G401.6 (cell line): ENCODE data around the gene RDH11.
A peak's percentile ranks its signal among the peaks of the same experiment; 100 is the strongest.
"Not testable (repeated sequence)": the region's sequence is repeated elsewhere in the genome, so short reads cannot be mapped to it uniquely, and the experiment has no call there.

Source experiments
- FAIRE-seq: peaks from 2 replicates; lab custom pipeline; 2012; peaks lifted over from hg19 to GRCh38; lab: Jason Lieb, UNC

Gene RDH11

GRCh38 chr14:67703997-67704396 is 8.4 kb upstream of the RDH11 start:
- no peak for FAIRE-seq

GRCh38 chr14:67701492-67701891 is 5.9 kb upstream of the RDH11 start, which contains the start of gene RDH12:
Gene RDH12, plus strand, starts transcription at chr14:67701886. Its CDS starts 20,757 bp downstream, at chr14:67722643.
- FAIRE-seq: not testable (repeated sequence)

GRCh38 chr14:67698179-67698578 is 2.6 kb upstream of the RDH11 start:
- no peak for FAIRE-seq

- no peak for FAIRE-seq
Measured at GRCh38 chr14:67697006-67697405, 1.4 kb upstream of the RDH11 start.

- peak; percentile 95 for FAIRE-seq
Measured at GRCh38 chr14:67694791-67695393, 672 bp downstream of the RDH11 start.

- FAIRE-seq: no peak
Measured at GRCh38 chr14:67690011-67690410, 5.6 kb downstream of the RDH11 start.

- no peak for FAIRE-seq
Measured at GRCh38 chr14:67683842-67684241, 11.7 kb downstream of the RDH11 start.

- FAIRE-seq: no peak
Measured at GRCh38 chr14:67680941-67681340, 14.6 kb downstream of the RDH11 start.

- no peak for FAIRE-seq
Measured at GRCh38 chr14:67680121-67680602, 15.4 kb downstream of the RDH11 start.

GRCh38 chr14:67679006-67679405 is 16.6 kb downstream of the RDH11 start:
- no peak for FAIRE-seq

GRCh38 chr14:67675219-67675582 is 20.4 kb downstream of the RDH11 start:
- FAIRE-seq: no peak

GRCh38 chr14:67674480-67675218 is 20.9 kb downstream of the RDH11 start, which contains the start of gene VTI1B:
Gene VTI1B, minus strand, starts transcription at chr14:67674632. Its CDS starts 143 bp downstream, at chr14:67674489.
- no peak for FAIRE-seq

GRCh38 chr14:67674139-67674479 is 21.5 kb downstream of the RDH11 start:
- no peak for FAIRE-seq

GRCh38 chr14:67673451-67673850 is 22.1 kb downstream of the RDH11 start:
- FAIRE-seq: no peak

GRCh38 chr14:67668559-67668958 is 27.0 kb downstream of the RDH11 start:
- FAIRE-seq: no peak

- peak; percentile 93 for FAIRE-seq
Measured at GRCh38 chr14:67666750-67667449, 28.7 kb downstream of the RDH11 start.

- no peak for FAIRE-seq
Measured at GRCh38 chr14:67665868-67666267, 29.7 kb downstream of the RDH11 start.

GRCh38 chr14:67663633-67664032 is 31.9 kb downstream of the RDH11 start:
- FAIRE-seq: no peak

GRCh38 chr14:67653651-67654280 is 41.8 kb downstream of the RDH11 start:
- FAIRE-seq: no peak

GRCh38 chr14:67652189-67652588 is 43.4 kb downstream of the RDH11 start:
- no peak for FAIRE-seq

GRCh38 chr14:67650694-67651093 is 44.9 kb downstream of the RDH11 start:
- no peak for FAIRE-seq

GRCh38 chr14:67650151-67650550 is 45.4 kb downstream of the RDH11 start:
- no peak for FAIRE-seq

- no peak for FAIRE-seq
Measured at GRCh38 chr14:67646131-67646530, 49.4 kb downstream of the RDH11 start.
